ENCODE measurements around the gene LGALS7. TPM values are rescaled to one million over a fixed set of nuclear protein-coding genes. Genes with fewer than 3 reads are reported as not detected.
"Not testable (repeated sequence)": the region's sequence is repeated elsewhere in the genome, so short reads cannot be mapped to it uniquely, and the experiment has no call there.

LGALS7 gene
- total RNA-seq, 2 donors from 2014 or later, result not detected

- not testable (repeated sequence) for H3K36me3 Mint-ChIP-seq (ENCODE audit: insufficient read depth in 2 of 2); H3K4me1 Mint-ChIP-seq (ENCODE audit: low read depth); H3K9me3 Mint-ChIP-seq; ATAC-seq (replicated peaks in 1 of 2); DNase-seq; H3K27me3 Mint-ChIP-seq (ENCODE audit: low read depth); H3K4me3 Mint-ChIP-seq; H3K27ac Mint-ChIP-seq
Measured at GRCh38 chr19:38753783-38754182, 19.5 kb downstream of the LGALS7 start.

- no peak for DNase-seq
- no peaks in the 10 kb centered on the region for H3K4me1 Mint-ChIP-seq (ENCODE audit: low read depth)
- H3K36me3 Mint-ChIP-seq (ENCODE audit: insufficient read depth in 2 of 2), result no peaks in the 10 kb centered on the region
- no peak overlapping the region for H3K27ac Mint-ChIP-seq
- no peak for ATAC-seq (replicated peaks in 1 of 2)
- no peak overlapping the region for H3K4me3 Mint-ChIP-seq
- H3K9me3 Mint-ChIP-seq, result no peaks in the 10 kb centered on the region
- H3K27me3 Mint-ChIP-seq (ENCODE audit: low read depth), result no peaks in the 10 kb centered on the region
Measured at GRCh38 chr19:38745316-38745715, 28.0 kb downstream of the LGALS7 start.

- no peaks in the 10 kb centered on the region for H3K27me3 Mint-ChIP-seq (ENCODE audit: low read depth)
- no peak for DNase-seq
- no peaks in the 10 kb centered on the region for H3K36me3 Mint-ChIP-seq (ENCODE audit: insufficient read depth in 2 of 2)
- no peak for ATAC-seq (replicated peaks in 1 of 2)
- no peaks in the 10 kb centered on the region for H3K4me1 Mint-ChIP-seq (ENCODE audit: low read depth)
- H3K27ac Mint-ChIP-seq, result no peak overlapping the region
- no peaks in the 10 kb centered on the region for H3K9me3 Mint-ChIP-seq
- H3K4me3 Mint-ChIP-seq, result no peak overlapping the region
Measured at GRCh38 chr19:38744874-38745273, 28.4 kb downstream of the LGALS7 start.

GRCh38 chr19:38744298-38744681 is 29.0 kb downstream of the LGALS7 start, which contains the start of gene CAPN12:
Gene CAPN12 (minus strand): TSS chr19:38744474. CDS start chr19:38744165, 309 bp downstream.
- H3K4me3 Mint-ChIP-seq, result no peak within 1 kb of the TSS
- no peaks in the 10 kb centered on the region for H3K9me3 Mint-ChIP-seq
- H3K4me1 Mint-ChIP-seq (ENCODE audit: low read depth), result peaks cover 5% of the 10 kb centered on the region
- H3K36me3 Mint-ChIP-seq (ENCODE audit: insufficient read depth in 2 of 2), result no peaks in the 10 kb centered on the region
- ATAC-seq (replicated peaks in 1 of 2) (no peak), DNase-seq (no peak)
- H3K27me3 Mint-ChIP-seq (ENCODE audit: low read depth), result no peaks in the 10 kb centered on the region
- H3K27ac Mint-ChIP-seq, result peak within 1 kb of the TSS; percentile 34

GRCh38 chr19:38743394-38744297 is 29.7 kb downstream of the LGALS7 start:
- Mint-ChIP-seq H3K27ac (no peak overlapping the region), H3K9me3 (no peaks in the 10 kb centered on the region), H3K27me3 (ENCODE audit: low read depth) (no peaks in the 10 kb centered on the region), H3K4me3 (no peak overlapping the region), H3K36me3 (ENCODE audit: insufficient read depth in 2 of 2) (no peaks in the 10 kb centered on the region), H3K4me1 (ENCODE audit: low read depth) (peaks cover 5% of the 10 kb centered on the region)
- no peak for DNase-seq
- no peak for ATAC-seq (replicated peaks in 1 of 2)

- Mint-ChIP-seq H3K27ac (no peak overlapping the region), H3K27me3 (ENCODE audit: low read depth) (peaks cover 2% of the 10 kb centered on the region), H3K4me3 (no peak overlapping the region), H3K9me3 (no peaks in the 10 kb centered on the region), H3K4me1 (ENCODE audit: low read depth) (peaks cover 7% of the 10 kb centered on the region), H3K36me3 (ENCODE audit: insufficient read depth in 2 of 2) (no peaks in the 10 kb centered on the region)
- DNase-seq (no peak), ATAC-seq (replicated peaks in 1 of 2) (no peak)
Measured at GRCh38 chr19:38742906-38743305, 30.4 kb downstream of the LGALS7 start.

- Mint-ChIP-seq H3K4me3 (no peak overlapping the region), H3K4me1 (ENCODE audit: low read depth) (peaks cover 13% of the 10 kb centered on the region), H3K27me3 (ENCODE audit: low read depth) (peaks cover 8% of the 10 kb centered on the region), H3K36me3 (ENCODE audit: insufficient read depth in 2 of 2) (no peaks in the 10 kb centered on the region), H3K27ac (no peak overlapping the region), H3K9me3 (no peaks in the 10 kb centered on the region)
- ATAC-seq (replicated peaks in 1 of 2) (no peak), DNase-seq (no peak)
Measured at GRCh38 chr19:38742296-38742695, 31.0 kb downstream of the LGALS7 start.

GRCh38 chr19:38741670-38742069 is 31.6 kb downstream of the LGALS7 start:
- no peak overlapping the region for H3K4me3 Mint-ChIP-seq
- H3K9me3 Mint-ChIP-seq, result no peaks in the 10 kb centered on the region
- H3K27ac Mint-ChIP-seq, result no peak overlapping the region

GRCh38 chr19:38740932-38741331 is 32.4 kb downstream of the LGALS7 start:
- Mint-ChIP-seq H3K27ac (no peak overlapping the region), H3K4me3 (no peak overlapping the region), H3K27me3 (ENCODE audit: low read depth) (peaks cover 8% of the 10 kb centered on the region), H3K9me3 (no peaks in the 10 kb centered on the region), H3K36me3 (ENCODE audit: insufficient read depth in 2 of 2) (no peaks in the 10 kb centered on the region), H3K4me1 (ENCODE audit: low read depth) (peaks cover 13% of the 10 kb centered on the region)
- DNase-seq (no peak), ATAC-seq (replicated peaks in 1 of 2) (no peak)

More at GRCh38 chr19:38741670-38742069, 31.6 kb downstream of the LGALS7 start:
- no peak for DNase-seq
- Mint-ChIP-seq H3K27me3 (ENCODE audit: low read depth) (peaks cover 8% of the 10 kb centered on the region), H3K4me1 (ENCODE audit: low read depth) (peaks cover 13% of the 10 kb centered on the region), H3K36me3 (ENCODE audit: insufficient read depth in 2 of 2) (no peaks in the 10 kb centered on the region)
- no peak for ATAC-seq (replicated peaks in 1 of 2)

GRCh38 chr19:38740257-38740592 is 33.1 kb downstream of the LGALS7 start:
- no peak overlapping the region for H3K27ac Mint-ChIP-seq
- no peaks in the 10 kb centered on the region for H3K9me3 Mint-ChIP-seq
- H3K27me3 Mint-ChIP-seq (ENCODE audit: low read depth), result peaks cover 8% of the 10 kb centered on the region
- H3K36me3 Mint-ChIP-seq (ENCODE audit: insufficient read depth in 2 of 2), result no peaks in the 10 kb centered on the region
- ATAC-seq (replicated peaks in 1 of 2), result no peak
- DNase-seq, result no peak
- no peak overlapping the region for H3K4me3 Mint-ChIP-seq
- peaks cover 14% of the 10 kb centered on the region for H3K4me1 Mint-ChIP-seq (ENCODE audit: low read depth)

- Mint-ChIP-seq H3K4me3 (no peak overlapping the region), H3K27ac (no peak overlapping the region), H3K36me3 (ENCODE audit: insufficient read depth in 2 of 2) (no peaks in the 10 kb centered on the region), H3K9me3 (no peaks in the 10 kb centered on the region), H3K27me3 (ENCODE audit: low read depth) (peaks cover 8% of the 10 kb centered on the region), H3K4me1 (ENCODE audit: low read depth) (peaks cover 20% of the 10 kb centered on the region)
- no peak for ATAC-seq (replicated peaks in 1 of 2)
- DNase-seq, result peak in 1 of 2 donors; percentile 22
Measured at GRCh38 chr19:38739440-38740256, 33.7 kb downstream of the LGALS7 start.

GRCh38 chr19:38737921-38738737 is 35.2 kb downstream of the LGALS7 start:
- no peak for ATAC-seq (replicated peaks in 1 of 2)
- DNase-seq, result no peak
- peak overlapping the region; percentile 7 for H3K27ac Mint-ChIP-seq
- no peaks in the 10 kb centered on the region for H3K9me3 Mint-ChIP-seq
- peaks cover 8% of the 10 kb centered on the region for H3K27me3 Mint-ChIP-seq (ENCODE audit: low read depth)
- no peaks in the 10 kb centered on the region for H3K36me3 Mint-ChIP-seq (ENCODE audit: insufficient read depth in 2 of 2)
- H3K4me3 Mint-ChIP-seq, result peak overlapping the region; percentile 66 to 70
- peaks cover 33% of the 10 kb centered on the region for H3K4me1 Mint-ChIP-seq (ENCODE audit: low read depth)

All from activated T-cell treated with anti-CD3 and anti-CD28 coated beads, Interleukin-2, amount 50 U/mL, for 72 hours (primary cell).